Right renal cortex interstitium (tissue), 3 donors: ENCODE measurements around the gene UNC79. TPM values are rescaled to one million over a fixed set of nuclear protein-coding genes. Genes with fewer than 3 reads are reported as not detected.
"Not testable (repeated sequence)": the region's sequence is repeated elsewhere in the genome, so short reads cannot be mapped to it uniquely, and the experiment has no call there.

Experiments used
- DNase-seq, 3 donors: peaks; one replicate each; pipeline ENCODE4 v3.0.0-alpha.2; 2013; ENCODE audit warnings: low read depth in 3 of 3, low spot score in 2 of 3
- polyA plus RNA-seq, 3 donors: library from polyadenylated mRNA; unstranded; fragments of 120-200 nt; gene quantifications; one replicate each; pipeline ENCODE4 v1.2.1, GENCODE V29; 2013; ENCODE audit not compliant: insufficient read length in 3 of 3

The UNC79 gene
- under 1 TPM; 0.71 to 0.87 (median 0.82) TPM for polyA plus RNA-seq

GRCh38 chr14:93430315-93431035 lies at the start of gene UNC79:
UNC79 (plus strand) TSS chr14:93430939; CDS start chr14:93431030, 91 bp downstream.
- DNase-seq: peak in 1 of 3 donors; percentile 8

- no peak for DNase-seq
Measured at GRCh38 chr14:93381644-93382043, 49.1 kb upstream of the UNC79 start.

GRCh38 chr14:93384256-93384655 lies 46.5 kb upstream of the UNC79 start:
- not testable (repeated sequence) for DNase-seq

DNA sequence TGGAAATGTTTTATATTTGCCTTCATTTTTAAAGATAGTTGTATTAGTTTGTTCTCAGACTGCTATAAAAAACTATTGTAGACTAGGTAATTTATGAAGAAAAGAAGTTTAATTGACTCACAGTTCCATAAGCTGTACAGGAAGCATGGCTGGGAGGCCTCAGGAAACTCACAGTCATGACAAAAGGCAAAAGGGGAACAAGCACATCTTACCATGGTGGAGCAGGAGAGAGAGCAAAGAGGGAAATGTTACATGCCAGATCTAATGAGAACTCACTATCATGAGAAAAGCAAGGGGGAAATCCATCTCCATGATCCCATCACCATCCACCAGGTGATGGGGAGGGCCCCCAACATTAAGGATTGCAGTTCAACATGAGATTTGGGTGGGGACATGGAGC lies 35.5 kb upstream of the UNC79 start:
- DNase-seq: no peak

DNA sequence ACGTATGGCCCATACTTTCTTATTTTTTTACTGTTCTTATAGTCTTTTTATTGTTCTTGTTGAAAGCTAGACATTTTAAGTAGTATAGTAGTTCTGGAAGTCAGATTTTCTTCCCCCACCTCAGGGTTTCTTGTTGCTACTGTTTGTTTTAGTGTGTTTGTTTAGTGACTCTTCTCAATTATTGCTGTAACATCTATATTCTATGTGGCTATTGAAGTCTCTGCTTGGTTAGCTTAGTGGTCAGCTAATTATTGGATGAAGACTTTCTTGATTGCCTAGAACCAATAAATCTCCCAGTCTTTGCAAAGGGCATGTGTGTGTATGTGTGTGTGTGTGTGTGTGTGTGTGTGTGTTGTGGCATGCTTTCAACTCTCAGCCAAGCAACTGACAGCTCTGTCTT lies 34.3 kb upstream of the UNC79 start:
- no peak for DNase-seq

GRCh38 chr14:93398491-93398890 lies 32.2 kb upstream of the UNC79 start:
- no peak for DNase-seq

GRCh38 chr14:93402951-93403350 lies 27.8 kb upstream of the UNC79 start:
- DNase-seq: no peak

GRCh38 chr14:93410021-93410420 lies 20.7 kb upstream of the UNC79 start:
- no peak for DNase-seq

DNA sequence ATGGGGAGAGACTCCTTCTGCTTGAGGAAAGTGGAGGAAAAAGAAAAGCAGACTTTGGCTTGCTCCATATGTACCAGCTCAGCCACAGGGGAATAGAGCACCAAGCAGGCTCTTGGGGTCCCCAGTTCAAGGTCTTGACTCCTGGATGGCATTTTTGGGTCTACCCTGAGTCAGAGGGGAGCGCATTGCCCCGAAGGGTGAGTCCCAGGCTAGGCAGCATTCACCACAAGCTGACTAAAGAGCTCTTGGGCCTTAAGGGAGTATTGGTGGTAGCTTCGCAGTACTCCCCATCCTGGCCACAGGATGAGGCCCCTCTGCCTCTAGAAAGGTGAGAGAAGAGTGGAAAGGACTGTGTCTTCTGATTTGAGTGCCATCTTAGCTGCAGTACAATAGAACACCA lies 19.8 kb upstream of the UNC79 start:
- DNase-seq: no peak

DNA sequence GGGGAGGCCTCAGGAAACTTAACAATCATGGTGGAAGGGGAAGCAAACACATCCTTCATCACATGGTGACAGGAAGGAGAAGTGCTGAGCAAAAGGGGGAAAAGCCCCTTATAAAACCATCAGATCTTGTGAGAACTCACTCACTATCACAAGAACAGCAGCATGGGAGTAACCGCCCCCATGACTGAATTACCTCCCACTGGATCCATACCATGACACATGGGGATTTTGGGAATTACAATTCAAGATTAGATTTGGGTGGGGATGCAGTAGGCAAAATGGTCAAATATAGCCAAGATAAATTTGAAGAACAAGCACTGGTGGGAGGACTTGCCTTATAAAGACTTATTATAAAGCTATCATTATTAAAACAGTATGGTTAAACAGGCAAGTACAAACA lies 5.6 kb upstream of the UNC79 start:
- not testable (repeated sequence) for DNase-seq

DNA sequence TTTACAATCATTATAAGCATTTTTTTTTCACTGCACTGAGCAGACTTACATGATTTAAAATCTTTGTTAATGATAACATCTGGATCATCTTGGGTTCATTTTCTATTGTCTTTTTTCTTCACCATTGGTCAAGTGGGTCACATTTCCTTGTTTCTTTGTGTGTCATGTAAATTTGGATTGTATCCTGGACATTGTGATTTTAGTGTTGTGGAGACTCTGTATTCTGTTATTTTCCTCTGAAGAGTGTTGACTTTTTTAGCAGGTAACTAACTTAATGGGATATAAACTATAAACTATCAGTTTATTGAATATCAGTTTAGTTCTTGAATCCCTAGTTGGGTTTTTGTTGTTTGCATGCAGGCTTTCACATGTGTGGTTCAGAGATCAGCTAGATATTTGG lies 4.0 kb upstream of the UNC79 start:
- DNase-seq: no peak

- DNase-seq: peak in 2 of 3 donors; percentile 7 to 31
Measured at GRCh38 chr14:93431036-93431670, 414 bp downstream of the UNC79 start.

- no peak for DNase-seq
Measured at GRCh38 chr14:93454224-93454623, 23.5 kb downstream of the UNC79 start.

DNA sequence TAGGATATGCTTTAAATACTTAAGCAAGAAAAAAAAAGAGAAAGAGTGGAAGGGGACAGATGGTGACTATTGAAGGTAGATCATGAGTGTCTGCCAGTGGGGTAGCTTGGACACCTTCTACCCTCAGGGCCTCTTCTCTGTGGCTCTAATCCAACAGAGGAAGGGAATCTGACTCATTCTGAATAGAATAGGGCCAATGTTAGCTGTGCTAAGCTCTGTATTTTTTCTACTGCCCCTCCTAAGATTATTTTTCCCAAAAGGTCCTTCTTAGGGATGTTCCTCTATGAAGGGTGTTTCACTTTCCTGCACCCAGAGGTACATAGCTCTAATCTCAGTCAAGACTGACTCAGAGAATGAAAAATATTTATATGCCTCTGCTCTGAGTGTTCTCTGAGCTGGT lies 25.6 kb downstream of the UNC79 start:
- no peak for DNase-seq

- no peak for DNase-seq
Measured at GRCh38 chr14:93458234-93458633, 27.5 kb downstream of the UNC79 start.

GRCh38 chr14:93462479-93462878 lies 31.7 kb downstream of the UNC79 start:
- DNase-seq: no peak

DNA sequence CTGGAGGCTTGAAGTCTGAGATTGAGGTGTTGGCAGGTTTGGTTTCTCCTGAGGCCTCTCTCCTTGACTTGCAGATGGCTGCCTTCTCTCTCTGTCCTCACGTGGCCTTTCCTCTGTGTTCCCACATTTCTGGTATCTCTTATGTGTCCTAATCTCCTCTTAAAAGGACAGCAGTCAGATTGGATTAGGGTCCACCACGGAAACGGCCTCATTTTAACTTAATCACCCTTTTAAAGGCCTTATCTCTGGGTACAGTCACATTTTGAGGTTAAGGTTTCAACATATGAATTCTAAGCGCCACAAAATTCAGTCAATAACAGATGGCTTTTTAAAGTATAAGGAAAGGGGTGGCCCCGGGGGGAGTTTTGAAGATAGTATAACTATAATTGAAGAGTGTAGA lies 33.5 kb downstream of the UNC79 start:
- no peak for DNase-seq

- DNase-seq: no peak
Measured at GRCh38 chr14:93475471-93475870, 44.7 kb downstream of the UNC79 start.

GRCh38 chr14:93476305-93476704 lies 45.6 kb downstream of the UNC79 start:
- DNase-seq: no peak

DNA sequence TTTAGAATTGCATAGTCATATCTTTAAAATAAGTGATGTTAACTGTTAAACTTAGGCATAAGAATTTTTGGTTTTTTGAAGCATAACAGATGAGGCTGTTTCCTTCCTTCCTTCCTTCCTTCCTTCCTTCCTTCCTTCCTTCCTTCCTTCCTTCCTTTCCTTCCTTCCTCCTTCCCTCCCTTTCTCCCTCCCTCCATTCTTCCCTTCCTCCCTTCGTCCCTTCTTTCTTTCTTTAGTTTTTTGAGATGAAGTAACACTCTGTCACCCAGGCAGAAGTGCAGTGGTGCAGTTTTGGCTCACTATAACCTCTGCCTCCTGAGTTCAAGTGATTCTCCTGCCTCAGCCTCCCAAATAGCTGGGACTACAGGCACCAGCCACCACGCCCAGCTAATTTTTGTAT lies 48.3 kb downstream of the UNC79 start:
- DNase-seq: not testable (repeated sequence)

DNA sequence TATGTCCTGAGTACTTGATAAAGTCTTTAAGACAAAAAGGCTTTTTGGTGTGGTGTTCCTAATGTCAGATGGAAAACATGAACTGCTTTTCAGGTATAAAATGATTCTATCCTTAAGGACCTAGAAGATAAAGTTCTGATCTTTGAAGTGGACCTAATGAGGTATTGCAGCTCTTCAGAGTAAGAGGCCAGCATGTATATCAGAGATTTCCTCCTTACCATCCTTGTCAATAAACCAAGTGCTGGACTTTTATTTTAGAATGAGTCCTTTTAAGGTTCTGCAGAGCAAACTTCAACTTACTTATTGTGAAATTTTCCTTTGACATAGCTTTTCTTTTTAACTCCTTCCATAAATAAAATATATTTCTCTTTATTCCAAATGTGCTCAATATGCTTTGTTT lies 50.1 kb downstream of the UNC79 start:
- DNase-seq: no peak

DNA sequence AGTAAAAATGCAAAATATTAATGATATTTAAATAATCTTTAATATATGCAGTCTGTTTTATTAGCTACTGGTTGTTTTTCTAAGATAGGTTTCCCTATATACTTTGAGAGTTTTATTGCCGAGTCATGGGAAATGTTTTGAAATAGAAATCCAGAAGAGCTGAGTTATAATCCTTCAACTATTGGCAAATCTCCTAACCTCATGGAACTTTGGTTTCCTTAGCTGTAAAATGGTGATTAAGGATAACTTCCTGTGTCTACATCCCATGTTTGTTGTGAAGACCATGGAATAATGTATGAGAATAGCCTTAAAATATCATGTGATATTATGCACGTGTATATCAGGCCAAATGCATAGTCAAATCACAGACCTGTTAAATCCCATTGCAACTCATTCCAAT lies 51.0 kb downstream of the UNC79 start:
- DNase-seq: no peak
